Endodermal cell (in vitro differentiated cells): ENCODE results near the gene CTTNBP2NL. TPM values are rescaled to one million over a fixed set of nuclear protein-coding genes. Genes with fewer than 3 reads are reported as not detected.
"Not testable (repeated sequence)": the region's sequence is repeated elsewhere in the genome, so short reads cannot be mapped to it uniquely, and the experiment has no call there.

ENCODE experiments used
- DNase-seq: peaks from one replicate; pipeline ENCODE4 v3.0.0-alpha.2; 2017
- H3K27ac ChIP-seq: 2 replicates; pipeline ENCODE4 v1.5.1; 2013; ENCODE audit warnings: mild to moderate bottlenecking, low read depth, low read length, moderate library complexity
- H3K27me3 ChIP-seq: 2 replicates; pipeline ENCODE4 v1.6.1; 2013; ENCODE audit warnings: mild to moderate bottlenecking, low read length, moderate library complexity; ENCODE audit not compliant: insufficient read depth, control insufficient read depth, poor library complexity, severe bottlenecking
- H3K36me3 ChIP-seq: 2 replicates; pipeline ENCODE4 v1.7.0; 2013; ENCODE audit warnings: mild to moderate bottlenecking, low read length, moderate library complexity; ENCODE audit not compliant: control insufficient read depth, insufficient read depth
- H3K4me1 ChIP-seq: one replicate; pipeline ENCODE4 v1.7.0; 2013; ENCODE audit warnings: low read length; ENCODE audit not compliant: control insufficient read depth, insufficient read depth
- H3K4me3 ChIP-seq: 2 replicates; pipeline ENCODE4 v1.5.1; 2013; ENCODE audit warnings: mild to moderate bottlenecking, low read length, moderate library complexity
- H3K9ac ChIP-seq: 2 replicates; pipeline ENCODE4 v1.6.1; 2013; ENCODE audit warnings: mild to moderate bottlenecking, low read length, moderate library complexity; ENCODE audit not compliant: poor library complexity, severe bottlenecking; ENCODE audit errors: extremely low read depth
- H3K9me3 ChIP-seq: 2 replicates; pipeline ENCODE4 v1.6.1; 2013; ENCODE audit warnings: mild to moderate bottlenecking, low read length, moderate library complexity; ENCODE audit not compliant: control insufficient read depth
- H3K27ac Mint-ChIP-seq: 2 replicates; pipeline ENCODE4 v1.8.0; 2020; ENCODE audit warnings: mixed read lengths
- H3K27me3 Mint-ChIP-seq: 2 replicates; pipeline ENCODE4 v1.8.0; 2021; ENCODE audit warnings: mild to moderate bottlenecking, mixed read lengths; ENCODE audit not compliant: insufficient read depth
- H3K36me3 Mint-ChIP-seq: 2 replicates; pipeline ENCODE4 v1.8.0; 2020; ENCODE audit warnings: low read depth, mixed read lengths
- H3K4me1 Mint-ChIP-seq: 2 replicates; pipeline ENCODE4 v1.8.0; 2020; ENCODE audit warnings: mixed read lengths
- H3K4me3 Mint-ChIP-seq: 2 replicates; pipeline ENCODE4 v1.8.0; 2020; ENCODE audit warnings: mild to moderate bottlenecking, moderate library complexity, mixed read lengths
- H3K9me3 Mint-ChIP-seq: 2 replicates; pipeline ENCODE4 v1.8.0; 2020; ENCODE audit warnings: mild to moderate bottlenecking, mixed read lengths
- WGBS, 2 experiments: methylation state at CpG; one replicate each; pipeline versions ENCODE4 v1.1.5 to v1.1.7; 2013; ENCODE audit warnings: missing lambda C conversion rate in 2 of 2, mixed read lengths in 1 of 2; ENCODE audit not compliant: insufficient coverage in 1 of 2, insufficient read length in 1 of 2; 5-methylcytosine and 5-hydroxymethylcytosine counted together
- total RNA-seq, 2 donors: library from RNA; stranded (reverse); fragmentation: NEBNext Ultra II Directional in 1 of 2; extraction: Animal tissue kit (Norgen Biotek cat#: 25700) in 1 of 2; gene quantifications; 2 replicates in 1 of 2; 3 replicates in 1 of 2; pipeline ENCODE4 v1.2.1, GENCODE V29; 2021
- TF ChIP-seq, protein P1 (sequence below): fragments of 200-600 bp; sonication (generic); conservative IDR thresholded peaks from 2 replicates; pipeline ENCODE4 v1.5.0; 2021; ENCODE audit warnings: antibody characterized with exemption, mild to moderate bottlenecking

CTTNBP2NL gene
- total RNA-seq, 2 donors from 2014 or later, result 36.0 to 41.5 TPM

DNA sequence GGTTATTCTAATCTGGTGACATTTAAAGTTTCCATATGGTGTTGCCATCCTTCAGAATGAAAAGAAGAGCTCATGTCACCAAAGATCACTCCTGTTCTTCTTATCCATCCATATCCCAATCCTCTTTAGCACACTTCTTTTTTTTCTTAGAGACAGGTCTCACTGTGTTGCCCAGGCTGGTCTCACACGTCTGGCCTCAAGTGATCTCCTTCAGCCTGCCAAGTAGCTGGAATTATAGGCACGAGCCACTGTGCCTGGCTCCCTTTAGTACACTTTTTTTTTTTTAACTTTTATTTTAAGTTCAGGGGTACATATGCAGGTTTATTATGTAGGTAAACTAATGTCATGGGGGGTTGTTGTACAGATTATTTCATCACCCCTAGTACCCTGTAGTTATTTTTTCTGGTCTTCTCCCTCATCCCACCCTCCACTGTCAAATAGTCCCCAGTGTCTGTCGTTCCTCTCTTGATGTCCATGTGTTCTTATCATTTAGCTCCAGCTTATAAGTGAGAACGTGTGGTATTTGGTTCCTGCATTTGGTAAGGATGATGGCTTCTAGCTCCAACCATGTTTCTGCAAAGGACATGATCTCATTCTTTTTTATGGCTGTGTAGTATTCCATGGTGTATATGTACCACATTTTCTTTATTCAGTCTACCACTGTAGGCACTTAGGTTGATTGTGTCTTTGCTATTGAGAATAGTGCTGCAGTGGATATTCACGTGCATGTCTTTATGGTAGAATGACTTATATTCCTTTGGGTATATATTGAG is 40.6 kb downstream of the CTTNBP2NL start:
- Mint-ChIP-seq H3K4me1 (no peaks in the 10 kb centered on the region), H3K36me3 (peaks cover 26% of the 10 kb centered on the region), H3K9me3 (peaks cover 7% of the 10 kb centered on the region), H3K27ac (no peak overlapping the region), H3K27me3 (no peaks in the 10 kb centered on the region), H3K4me3 (no peak overlapping the region)
- Histone ChIP-seq H3K9ac (no peak overlapping the region), H3K9me3 (no peaks in the 10 kb centered on the region), H3K4me3 (no peak overlapping the region), H3K4me1 (no peaks in the 10 kb centered on the region), H3K27ac (no peak overlapping the region), H3K36me3 (peaks cover 21% of the 10 kb centered on the region), H3K27me3 (no peaks in the 10 kb centered on the region)
- TF ChIP-seq, protein P1, sequence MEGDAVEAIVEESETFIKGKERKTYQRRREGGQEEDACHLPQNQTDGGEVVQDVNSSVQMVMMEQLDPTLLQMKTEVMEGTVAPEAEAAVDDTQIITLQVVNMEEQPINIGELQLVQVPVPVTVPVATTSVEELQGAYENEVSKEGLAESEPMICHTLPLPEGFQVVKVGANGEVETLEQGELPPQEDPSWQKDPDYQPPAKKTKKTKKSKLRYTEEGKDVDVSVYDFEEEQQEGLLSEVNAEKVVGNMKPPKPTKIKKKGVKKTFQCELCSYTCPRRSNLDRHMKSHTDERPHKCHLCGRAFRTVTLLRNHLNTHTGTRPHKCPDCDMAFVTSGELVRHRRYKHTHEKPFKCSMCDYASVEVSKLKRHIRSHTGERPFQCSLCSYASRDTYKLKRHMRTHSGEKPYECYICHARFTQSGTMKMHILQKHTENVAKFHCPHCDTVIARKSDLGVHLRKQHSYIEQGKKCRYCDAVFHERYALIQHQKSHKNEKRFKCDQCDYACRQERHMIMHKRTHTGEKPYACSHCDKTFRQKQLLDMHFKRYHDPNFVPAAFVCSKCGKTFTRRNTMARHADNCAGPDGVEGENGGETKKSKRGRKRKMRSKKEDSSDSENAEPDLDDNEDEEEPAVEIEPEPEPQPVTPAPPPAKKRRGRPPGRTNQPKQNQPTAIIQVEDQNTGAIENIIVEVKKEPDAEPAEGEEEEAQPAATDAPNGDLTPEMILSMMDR, result no peak
- WGBS, 2 experiments, result 89 to 100% methylated on average over 2 to 5 of the region's 5 CpGs
- no peak for DNase-seq

DNA sequence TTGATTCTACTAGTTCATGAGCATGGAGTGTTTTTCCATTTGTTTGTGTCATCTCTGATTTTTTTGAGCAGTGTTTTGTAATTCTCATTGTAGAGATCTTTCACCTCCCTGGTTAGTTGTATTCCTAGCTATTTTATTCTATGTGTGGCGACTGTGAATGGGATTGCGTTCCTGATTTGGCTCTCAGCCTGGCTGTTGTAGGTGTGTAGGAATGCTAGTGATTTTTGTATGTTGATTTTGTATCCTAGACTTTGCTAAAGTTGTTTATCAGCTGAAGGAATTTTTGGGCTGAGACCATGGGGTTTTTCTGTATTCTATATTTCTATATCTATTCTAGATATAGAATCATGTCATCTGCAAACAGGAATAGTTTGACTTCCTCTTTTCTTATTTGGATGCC is 42.1 kb downstream of the CTTNBP2NL start:
- not testable (repeated sequence) for H3K27ac Mint-ChIP-seq, H3K4me3 Mint-ChIP-seq
- WGBS, 2 experiments, result 92% methylated on average over 2 of the region's 2 CpGs; no CpG with 5 or more reads in 1 of the 2 experiments

DNA sequence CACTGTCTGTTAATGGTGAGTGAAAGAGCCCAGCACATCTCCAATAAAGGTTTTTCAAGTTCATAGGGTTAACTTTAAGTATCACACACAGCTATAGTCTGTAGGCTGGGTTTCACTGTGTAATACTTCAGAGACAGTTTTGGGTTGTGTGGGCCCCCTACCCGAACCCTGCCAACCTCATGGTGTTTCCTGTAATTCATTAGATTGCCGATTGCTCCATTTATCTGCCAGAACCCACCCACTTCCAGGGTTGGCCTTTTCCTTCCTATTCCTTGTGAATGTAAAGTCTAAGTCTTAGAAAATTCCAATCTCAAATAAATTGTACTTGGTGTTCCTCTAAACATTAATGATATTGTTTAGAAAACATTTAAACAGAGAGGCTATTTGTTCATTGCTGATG is 43.6 kb downstream of the CTTNBP2NL start:
- 76 to 100% methylated on average over 1 to 2 of the region's 2 CpGs for WGBS, 2 experiments
- no peak overlapping the region for H3K4me3 ChIP-seq
- no peak overlapping the region for H3K27ac ChIP-seq
- no peaks in the 10 kb centered on the region for H3K27me3 ChIP-seq
- peaks cover 7% of the 10 kb centered on the region for H3K9me3 Mint-ChIP-seq
- H3K4me1 ChIP-seq, result no peaks in the 10 kb centered on the region
- H3K27me3 Mint-ChIP-seq, result no peaks in the 10 kb centered on the region
- H3K4me3 Mint-ChIP-seq, result no peak overlapping the region
- H3K4me1 Mint-ChIP-seq, result no peaks in the 10 kb centered on the region
- DNase-seq, result no peak
- peaks cover 28% of the 10 kb centered on the region for H3K36me3 Mint-ChIP-seq
- H3K27ac Mint-ChIP-seq, result no peak overlapping the region
- TF ChIP-seq, protein P1, result no peak
- peaks cover 21% of the 10 kb centered on the region for H3K36me3 ChIP-seq
- no peak overlapping the region for H3K9ac ChIP-seq
- no peaks in the 10 kb centered on the region for H3K9me3 ChIP-seq

More for the DNA sequence above, 42.1 kb downstream of the CTTNBP2NL start:
- not testable (repeated sequence) for H3K9me3 ChIP-seq, H3K9me3 Mint-ChIP-seq, H3K27me3 Mint-ChIP-seq, H3K27ac ChIP-seq, H3K4me1 ChIP-seq, H3K27me3 ChIP-seq, DNase-seq, H3K9ac ChIP-seq, H3K4me3 ChIP-seq, H3K4me1 Mint-ChIP-seq
- H3K36me3 ChIP-seq, result peaks cover 21% of the 10 kb centered on the region
- peaks cover 28% of the 10 kb centered on the region for H3K36me3 Mint-ChIP-seq
